Ammon's horn (tissue), 1 donor: Measurements from ENCODE around the gene GNB4.

Experiments
- DNase-seq: peaks from one replicate; pipeline ENCODE4 v3.0.0-alpha.2; 2016; ENCODE audit warnings: low spot score

The GNB4 gene

DNA sequence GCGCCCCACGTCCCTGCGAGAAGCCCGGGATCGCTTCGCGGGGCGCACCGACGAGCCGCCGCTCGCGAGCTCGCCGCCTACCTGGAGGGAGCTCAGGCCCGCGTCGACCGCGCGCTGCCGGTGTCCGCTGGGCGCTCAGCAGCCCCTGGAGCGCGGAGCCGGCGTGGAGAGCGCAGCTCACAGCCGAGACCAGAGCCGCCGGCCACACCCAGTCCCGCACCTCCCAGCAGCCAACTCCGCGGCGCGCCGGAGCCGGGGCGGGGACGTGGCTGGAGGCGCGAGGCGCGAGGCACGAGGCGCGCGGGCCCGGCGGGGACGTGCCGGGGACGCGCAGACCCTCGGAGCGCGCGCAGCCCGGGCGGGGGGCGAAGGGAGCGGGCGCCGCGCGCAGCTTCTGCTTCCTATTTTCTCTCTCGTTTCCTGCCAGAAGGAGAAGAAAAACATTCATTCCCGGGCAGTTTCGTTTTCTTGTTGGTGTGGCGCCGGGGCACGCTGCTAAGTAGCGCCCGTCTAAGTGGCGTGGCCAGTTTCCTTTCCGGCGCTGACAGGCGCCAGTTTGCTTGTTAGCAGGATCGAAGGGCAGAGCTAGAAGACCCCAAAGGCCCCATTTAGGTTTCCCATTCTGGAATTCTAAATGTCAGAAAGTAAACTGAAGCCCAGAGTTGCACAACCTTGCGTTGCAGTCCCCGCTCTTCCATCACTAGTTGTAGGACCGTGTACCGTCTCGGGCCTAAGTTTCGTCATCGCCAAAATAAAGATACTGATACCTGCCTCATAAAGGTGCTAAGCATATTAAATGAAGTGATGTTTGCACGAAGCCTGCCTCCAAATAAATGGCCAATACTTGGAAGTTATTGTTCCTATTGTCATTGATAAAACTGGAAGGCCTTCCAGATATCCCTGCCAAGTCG, at the start of gene GNB4:
GNB4 (minus strand) TSS at position 206 of the 911 bp plus-strand sequence. CDS start 25,270 bp downstream, outside the sequence.
- peak; percentile 73 for DNase-seq

DNA sequence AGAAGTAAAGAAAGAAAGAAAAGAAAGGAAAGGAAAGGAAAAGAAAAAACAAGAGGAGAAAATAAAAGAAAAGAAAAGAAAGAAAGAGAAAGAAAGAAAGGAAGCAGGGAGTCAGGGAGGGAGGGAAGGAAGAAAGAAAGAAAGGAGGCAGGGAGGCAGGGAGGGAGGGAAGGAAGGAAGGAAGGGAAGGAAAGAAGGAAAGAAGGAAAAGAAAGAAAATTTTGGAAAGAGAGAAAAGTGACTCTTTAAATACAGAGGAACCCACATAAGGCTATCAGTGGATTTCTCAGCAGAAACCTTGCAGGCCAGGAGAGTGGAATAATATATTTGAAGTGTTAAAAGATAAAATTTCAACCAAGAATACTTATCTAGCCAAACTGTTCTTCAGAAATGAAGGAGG, 44.2 kb upstream of the GNB4 start:
- DNase-seq: no peak

DNA sequence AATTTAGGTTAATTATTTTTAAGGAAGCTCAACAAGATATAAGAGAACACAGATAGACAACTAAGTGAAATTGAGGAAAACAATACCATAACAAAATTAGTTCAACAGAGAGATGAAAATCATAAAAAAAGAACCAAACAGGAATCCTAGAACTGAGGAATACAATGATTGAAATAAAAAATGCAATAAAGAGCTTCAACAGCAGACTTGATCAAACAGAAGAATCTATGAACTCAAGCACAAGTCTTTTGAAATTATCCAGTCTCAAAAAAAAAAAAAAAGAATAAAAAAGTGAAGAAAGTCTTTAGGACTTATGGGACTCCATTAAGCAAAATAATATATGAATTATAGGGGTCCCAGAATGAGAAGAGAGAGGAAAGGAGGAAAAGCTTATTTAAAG, 42.0 kb upstream of the GNB4 start:
- no peak for DNase-seq

GRCh38 chr3:179488213-179488612, 36.9 kb upstream of the GNB4 start:
- DNase-seq: no peak

DNA sequence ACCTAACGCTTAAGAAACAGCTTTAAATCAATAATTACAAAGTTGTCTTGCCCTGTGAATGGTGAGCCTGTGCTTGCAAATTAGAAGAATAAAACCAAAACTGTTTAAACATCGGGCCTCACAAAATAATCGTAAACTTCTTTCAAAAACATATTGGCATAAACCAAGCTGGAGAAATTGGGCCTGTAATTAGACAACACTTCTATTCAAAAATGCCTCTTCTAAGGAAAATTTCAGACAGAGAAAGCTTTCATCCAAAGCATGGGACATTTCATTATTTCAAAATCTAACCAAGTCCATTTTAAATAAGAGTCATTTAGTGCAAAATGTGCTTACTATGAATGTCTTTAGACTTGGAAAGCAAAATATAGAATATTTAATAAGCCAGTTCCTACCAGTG, 35.5 kb upstream of the GNB4 start:
- DNase-seq: no peak

DNA sequence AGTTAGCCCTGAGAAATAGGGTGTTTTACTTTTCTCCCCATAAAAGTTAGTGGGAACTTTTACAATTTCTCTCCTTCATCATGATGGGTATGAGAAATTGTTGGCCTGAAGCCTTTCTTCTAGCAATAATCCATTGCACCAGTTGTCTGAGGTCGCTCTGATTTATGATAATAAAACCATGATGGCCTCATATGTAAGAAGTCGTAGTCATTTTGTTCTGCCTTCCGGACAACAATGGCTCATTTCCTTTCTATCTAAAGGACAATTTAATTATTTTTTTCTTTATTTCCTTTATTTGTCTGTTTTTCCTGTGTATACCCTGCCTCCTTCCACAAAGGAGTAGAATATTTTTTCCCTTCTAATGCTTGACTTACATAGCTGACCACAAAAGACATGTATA, 31.6 kb upstream of the GNB4 start:
- no peak for DNase-seq

DNA sequence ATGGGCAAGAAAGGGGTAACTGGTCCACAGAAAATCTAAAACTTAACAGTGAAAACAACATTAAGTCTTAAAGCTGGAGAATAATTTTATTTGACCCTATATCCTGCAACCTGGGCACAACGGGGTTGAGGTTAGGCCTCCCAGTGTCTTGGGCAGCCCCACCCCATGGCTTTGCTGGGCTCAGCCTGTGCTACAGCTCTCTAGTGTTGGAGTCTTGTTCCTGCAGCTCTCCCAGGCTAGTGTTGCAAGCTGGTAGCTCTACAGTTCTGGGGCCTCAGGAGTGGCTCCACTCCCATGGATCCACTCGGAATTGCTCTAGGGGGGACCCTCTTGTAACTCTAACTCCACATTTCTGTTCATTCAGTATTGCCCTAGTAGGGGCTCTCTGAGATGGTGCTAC, 24.9 kb upstream of the GNB4 start:
- no peak for DNase-seq

DNA sequence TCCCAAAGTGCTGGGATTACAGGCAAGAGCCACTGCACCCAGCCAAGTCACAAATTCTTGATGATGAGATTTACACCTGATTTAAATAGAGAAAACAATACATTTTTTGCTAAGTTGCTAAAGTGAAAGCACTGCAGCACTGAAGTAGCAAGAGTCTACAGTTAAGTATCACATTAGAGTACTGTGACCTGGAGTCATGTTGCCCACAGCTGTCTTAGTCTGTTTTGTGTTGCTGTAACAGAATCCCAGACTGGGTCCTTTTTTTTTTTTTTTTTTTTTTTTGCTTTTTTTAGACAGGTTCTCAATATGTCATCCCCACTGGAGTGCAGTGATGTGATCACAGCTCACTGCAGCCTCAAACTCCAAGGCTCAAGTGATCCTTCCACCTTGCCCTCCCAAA, 23.2 kb upstream of the GNB4 start:
- DNase-seq: no peak

DNA sequence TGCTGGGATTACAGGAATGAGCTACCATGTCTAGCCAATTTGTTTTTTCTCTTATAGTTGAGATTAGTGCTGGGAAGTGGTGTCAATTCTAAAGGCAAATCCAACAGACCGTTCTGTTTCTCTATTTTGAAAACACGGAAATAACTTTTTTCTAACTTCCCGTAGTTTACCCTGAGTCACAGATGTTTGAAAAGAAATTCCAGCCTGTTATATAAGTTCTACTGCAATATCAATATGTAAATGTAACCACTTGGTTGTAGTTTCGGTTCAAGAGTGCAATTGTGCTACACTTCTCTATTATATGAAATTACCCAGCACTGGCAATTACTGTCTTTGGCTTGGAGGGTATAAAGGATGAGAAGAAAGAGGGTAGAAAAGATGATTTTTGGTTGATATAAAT, 22.3 kb upstream of the GNB4 start:
- no peak for DNase-seq

- no peak for DNase-seq
Measured at GRCh38 chr3:179464323-179465092, 13.2 kb upstream of the GNB4 start.

GRCh38 chr3:179463319-179463718, 12.0 kb upstream of the GNB4 start:
- DNase-seq: no peak

DNA sequence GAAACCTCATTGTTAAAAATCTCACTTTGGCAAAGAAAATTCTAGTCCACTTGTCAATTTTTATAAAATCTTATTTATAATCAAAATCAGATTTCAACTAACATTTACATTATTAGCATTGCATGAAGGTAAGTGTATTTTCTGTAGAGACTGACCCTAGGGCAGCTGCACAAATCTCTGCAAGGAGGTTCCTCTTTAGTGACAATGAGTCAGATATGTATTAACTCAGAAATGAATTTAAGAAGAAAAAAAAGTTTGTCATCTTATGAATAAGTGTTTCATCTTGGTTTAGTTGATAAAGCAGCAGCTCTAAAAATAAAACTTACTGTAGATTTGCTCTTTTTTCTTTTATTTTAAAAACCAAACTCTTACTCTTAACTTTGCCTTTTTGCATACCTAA, 9.0 kb upstream of the GNB4 start:
- DNase-seq: no peak

DNA sequence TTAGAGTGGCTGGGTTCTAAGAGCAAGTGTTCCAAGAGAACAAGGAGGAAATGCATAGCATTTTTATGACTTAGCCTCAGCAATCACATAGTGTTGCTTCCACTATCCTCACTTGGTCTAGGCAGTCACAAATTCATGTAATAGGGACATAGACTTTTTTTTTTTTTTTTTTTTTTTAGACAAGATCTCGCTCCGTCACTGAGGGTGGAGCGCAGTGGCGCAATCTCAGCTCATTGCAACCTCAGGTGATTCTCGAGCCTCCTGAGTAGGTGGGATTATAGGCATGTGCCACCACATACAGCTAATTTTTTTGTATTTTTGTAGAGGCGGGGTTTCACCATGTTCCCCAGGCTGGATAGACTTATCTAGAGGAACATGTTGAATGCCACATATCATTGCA, 4.7 kb upstream of the GNB4 start:
- DNase-seq: no peak

DNA sequence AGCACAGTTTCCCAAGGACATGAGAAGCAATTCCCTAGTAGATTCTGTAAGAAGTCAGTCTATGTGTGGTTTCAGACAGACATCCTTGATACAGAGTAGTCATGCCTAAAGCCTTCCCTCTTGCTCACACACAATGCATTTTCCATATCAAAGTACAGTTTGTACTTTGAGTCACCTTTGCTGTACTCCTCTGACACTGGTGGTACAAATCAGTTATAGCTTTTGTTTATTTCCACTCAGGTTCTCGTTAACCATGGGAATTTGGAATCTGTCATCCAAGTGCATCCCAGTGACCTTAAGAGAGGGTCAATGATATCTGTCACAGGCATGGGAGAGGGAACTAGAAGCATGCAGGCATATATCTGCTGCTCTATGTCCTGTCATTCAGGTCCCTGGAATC, 3.6 kb upstream of the GNB4 start:
- DNase-seq: no peak

DNA sequence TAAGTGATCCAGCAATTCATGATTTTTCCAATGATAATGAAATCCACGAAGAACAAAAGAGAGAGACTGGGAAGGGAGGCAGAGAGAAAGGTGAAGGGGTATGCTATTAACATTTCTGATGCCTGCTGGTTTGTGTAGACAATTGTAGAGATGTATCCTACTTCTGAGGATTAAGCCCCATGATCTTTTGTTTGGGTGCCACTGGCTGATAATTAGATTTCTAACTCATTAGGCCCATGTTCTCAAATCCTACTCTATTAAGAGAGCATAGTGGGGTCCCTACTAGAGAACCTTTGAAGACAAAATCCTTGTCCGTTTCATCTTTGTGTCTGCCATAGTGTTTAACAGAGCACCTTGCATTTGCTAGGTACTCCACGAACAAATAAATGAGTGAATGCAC, 2.7 kb upstream of the GNB4 start:
- no peak for DNase-seq

GRCh38 chr3:179452872-179453271, 1.6 kb upstream of the GNB4 start:
- no peak for DNase-seq

DNA sequence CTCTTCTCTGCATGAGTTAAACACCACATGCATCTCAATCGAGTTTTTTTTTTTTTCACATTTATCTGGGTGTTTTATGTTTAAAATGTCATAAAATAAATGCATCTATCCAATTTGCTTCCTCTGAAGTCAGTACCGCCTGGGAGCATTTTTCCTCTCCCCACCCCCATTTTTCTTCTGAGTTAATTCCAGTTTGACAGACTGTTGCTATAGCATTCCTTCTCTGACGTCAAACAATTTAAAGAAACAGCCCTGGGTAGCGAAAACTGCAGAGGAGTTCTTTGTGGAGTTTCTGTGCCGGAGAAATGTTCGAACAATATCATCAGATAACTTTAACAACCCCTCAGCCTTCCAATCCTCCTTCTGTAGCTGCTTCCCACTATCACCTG, 900 bp upstream of the GNB4 start:
- DNase-seq: no peak

DNA sequence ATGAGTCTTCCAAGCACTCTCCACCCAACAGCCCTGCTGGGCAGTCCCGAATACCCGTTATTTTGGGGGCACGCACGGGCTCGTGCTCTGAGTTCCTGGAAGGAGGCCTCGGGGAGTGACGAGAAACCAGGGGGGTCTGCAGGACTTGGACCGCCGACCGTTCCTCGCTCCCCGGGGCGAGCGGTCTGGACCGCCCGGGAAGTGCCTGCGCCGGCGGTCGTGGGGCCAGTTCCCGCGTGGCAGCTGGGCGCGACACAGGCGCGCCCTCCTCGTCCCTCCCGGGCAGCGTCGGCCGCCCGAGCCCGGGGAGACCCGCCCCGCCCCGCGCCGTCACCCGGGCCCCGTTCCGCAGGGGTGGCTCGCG, 387 bp downstream of the GNB4 start:
- DNase-seq: peak; percentile 25

GRCh38 chr3:179450261-179450701, 989 bp downstream of the GNB4 start:
- no peak for DNase-seq

GRCh38 chr3:179449636-179450035, 1.6 kb downstream of the GNB4 start:
- DNase-seq: no peak

DNA sequence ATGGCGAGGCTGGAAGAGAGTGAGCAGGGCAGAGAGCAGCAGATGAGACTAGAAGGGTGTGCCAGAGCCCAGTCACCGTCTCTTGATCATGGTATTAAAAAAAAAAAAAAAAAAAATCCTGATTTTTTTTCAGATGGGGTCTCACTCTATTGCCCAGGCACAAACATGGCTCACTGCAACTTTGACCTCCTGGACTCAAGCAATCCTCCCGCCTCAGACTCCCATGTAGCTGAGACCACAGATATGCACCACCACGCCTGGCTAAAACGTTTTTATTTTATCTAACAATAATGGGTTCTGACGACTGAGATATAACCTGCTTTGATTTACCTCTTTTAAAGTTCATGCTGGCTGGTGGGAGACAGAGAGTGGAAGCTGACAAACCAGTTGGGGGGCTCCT, 4.0 kb downstream of the GNB4 start:
- no peak for DNase-seq

- no peak for DNase-seq
Measured at GRCh38 chr3:179446501-179446900, 4.8 kb downstream of the GNB4 start.

DNA sequence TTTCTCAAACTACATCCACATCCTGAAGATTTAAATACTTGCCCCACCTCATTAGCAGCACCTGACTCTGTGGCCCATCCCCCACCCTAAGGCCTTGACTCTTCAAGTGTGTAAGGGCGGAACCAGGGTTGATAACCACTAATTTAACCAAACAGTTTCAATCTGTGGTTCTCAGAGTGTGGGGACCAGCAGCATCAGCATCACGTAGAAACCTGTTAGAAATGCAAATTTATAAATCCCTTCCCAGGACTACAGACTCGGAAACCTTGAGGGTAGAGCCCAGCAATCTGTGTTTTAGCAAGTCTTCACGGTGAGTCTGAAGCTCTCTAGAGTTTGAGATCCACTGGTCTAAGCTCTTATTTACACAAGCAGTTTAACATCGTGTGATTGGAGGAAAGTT, 12.4 kb downstream of the GNB4 start:
- DNase-seq: no peak
